ENCODE data around the gene MAP7D2. TPM values are rescaled to one million over a fixed set of nuclear protein-coding genes. Genes with fewer than 3 reads are reported as not detected.
"Not testable (repeated sequence)": the region's sequence is repeated elsewhere in the genome, so short reads cannot be mapped to it uniquely, and the experiment has no call there.

MAP7D2 gene
- 1 to 10 TPM in 1 of 10 donors, under 1 TPM in 9; 0.39 to 1.7 (median 0.60) TPM for polyA plus RNA-seq (ENCODE audit: insufficient read length in 10 of 10)
- long read RNA-seq, donor 1 = 0 reads
- long read RNA-seq, donor 2 = 0 reads
- long read RNA-seq, donor 3 = 0 reads
- long read RNA-seq, donor 4 = 0 reads
- long read RNA-seq, donor 5 = 0 reads
- long read RNA-seq, donor 6 = 0 reads
- long read RNA-seq, donor 7 = 0 reads
- long read RNA-seq, donor 8 = 0 reads
- long read RNA-seq, donor 9 = 0 reads

- DNase-seq = peak in 1 of 3 donors; percentile 15
These were observed at the start of gene MAP7D2 for GRCh38 chrX:20116577-20117240. MAP7D2 (minus strand) TSS chrX:20116907; CDS start chrX:20116879, 28 bp downstream.

DNA sequence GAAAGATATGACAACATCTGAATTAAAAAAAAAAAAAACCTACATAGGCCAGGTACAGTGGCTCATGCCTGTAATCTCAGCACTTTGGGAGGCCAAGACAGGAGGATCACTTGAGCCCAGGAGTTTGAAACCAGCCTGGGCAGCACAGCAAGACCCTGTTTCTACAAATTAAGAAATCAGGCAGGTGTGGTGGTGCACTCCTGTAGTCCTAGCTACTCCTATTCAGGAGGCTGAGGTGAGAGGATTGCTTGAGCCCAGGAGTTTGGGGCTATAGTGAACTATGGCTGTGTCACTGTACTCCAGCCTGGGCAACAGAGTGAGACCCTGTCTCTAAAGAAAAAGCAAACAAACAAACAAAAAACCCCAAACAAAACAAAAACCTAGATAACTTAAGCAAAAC, 45.8 kb upstream of the MAP7D2 start:
- DNase-seq = not testable (repeated sequence)

- no peak for DNase-seq
These were observed 43.2 kb upstream of the MAP7D2 start for GRCh38 chrX:20159797-20160385.

DNA sequence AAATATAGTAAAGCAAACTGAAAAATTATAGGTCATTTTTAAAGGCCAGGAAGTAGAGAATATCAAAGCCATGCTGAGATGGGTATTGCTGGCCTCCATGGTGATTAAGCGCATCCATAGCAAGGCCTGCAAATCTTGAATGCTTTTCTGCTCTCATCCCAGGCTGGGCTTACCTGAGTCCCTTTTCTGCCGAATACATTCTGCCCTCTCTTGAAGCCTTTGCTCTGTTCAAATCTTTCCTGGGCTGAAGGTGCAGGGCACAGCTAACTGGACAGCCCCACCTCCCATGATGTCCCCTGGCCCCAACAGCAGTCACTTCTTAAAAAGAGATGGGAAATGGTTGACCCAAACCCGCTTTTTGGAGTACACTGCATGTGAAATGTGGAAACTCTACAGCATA, 35.0 kb upstream of the MAP7D2 start:
- DNase-seq = no peak

- DNase-seq = no peak
These were observed 32.6 kb upstream of the MAP7D2 start for GRCh38 chrX:20149326-20149725.

DNA sequence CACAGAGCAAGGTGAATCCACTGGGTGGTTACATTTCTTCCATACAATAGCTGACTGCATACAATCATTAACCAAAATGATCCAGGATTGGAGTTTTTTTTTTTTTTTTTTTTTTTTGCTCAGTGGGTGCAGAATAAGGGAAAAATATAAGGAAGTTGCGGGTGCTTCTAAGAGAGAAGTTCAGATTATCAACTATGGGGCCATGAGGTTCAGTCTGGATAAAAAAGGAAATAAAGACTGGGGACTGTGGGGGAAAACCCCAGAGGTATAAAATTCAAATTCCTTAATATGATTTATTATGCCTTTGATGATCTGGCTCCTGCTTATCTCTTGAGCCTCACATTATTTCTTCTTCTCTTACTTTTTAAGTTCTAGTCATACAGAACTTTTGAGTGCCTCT, 30.9 kb upstream of the MAP7D2 start:
- DNase-seq = no peak

DNA sequence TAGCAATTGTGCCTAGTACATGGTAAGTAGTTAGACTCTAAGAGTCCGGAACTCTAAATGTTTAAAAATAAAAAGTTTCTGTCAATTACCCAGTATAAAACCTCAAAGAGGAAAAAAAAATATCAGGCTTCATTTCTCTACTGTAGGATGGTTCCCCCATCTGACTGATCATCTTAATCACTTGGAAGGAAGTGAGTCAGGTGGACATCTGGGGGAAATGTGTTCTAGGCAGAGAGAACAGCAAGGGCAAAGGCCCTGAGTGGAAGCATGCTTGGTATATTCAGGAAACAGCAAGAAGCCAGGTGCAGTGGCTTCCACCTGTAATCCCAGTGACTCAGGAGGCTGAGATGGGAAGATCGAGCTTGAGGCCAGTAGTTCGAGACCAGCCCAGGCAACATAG, 27.8 kb upstream of the MAP7D2 start:
- DNase-seq = peak in 1 of 3 donors; percentile 9

DNA sequence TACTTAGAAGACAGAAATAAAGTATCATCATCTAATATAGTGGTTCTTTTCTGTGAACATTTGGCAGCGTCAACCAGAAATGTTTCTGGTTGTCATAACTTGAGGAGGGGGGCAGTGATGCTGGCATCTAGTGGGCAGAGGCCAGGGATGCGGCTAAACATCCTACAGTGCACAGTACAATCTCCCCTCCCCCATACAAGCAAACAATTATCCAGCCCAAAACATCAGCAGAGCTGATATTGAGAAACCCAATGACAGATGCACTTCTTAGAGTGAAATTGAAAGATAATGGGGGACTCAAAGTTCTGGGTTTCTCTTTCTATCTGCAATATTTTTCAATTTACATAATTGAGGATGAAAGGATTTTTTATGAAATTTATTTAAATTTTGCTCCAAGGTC, 26.9 kb upstream of the MAP7D2 start:
- peak in 1 of 3 donors; percentile 5 for DNase-seq

DNA sequence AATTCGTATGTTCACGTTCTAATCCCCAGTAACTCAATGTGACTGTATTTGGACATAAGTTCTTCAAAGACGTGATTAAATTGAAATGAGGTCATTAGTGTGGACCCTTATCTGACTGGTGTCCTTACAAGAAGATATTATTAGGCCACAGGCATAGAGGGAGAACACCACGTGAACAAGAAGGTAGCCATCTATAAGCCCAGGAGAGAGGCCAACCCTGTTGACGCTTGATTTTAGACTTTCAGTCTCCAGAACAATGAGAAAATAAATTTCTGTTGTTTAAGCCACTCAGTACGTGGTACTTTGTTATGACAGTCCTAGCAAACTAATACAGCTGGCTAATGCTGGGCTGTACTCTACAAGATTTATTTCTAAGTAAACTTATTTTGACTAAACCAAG, 26.4 kb upstream of the MAP7D2 start:
- DNase-seq = peak in 1 of 3 donors; percentile 11

- peak; percentile 97 to 99 (median 97) for DNase-seq
These were observed 24.8 kb upstream of the MAP7D2 start, which contains the start of gene EIF1AX for GRCh38 chrX:20141281-20142220. EIF1AX (minus strand) TSS chrX:20141838; CDS start chrX:20141640, 198 bp downstream.

GRCh38 chrX:20140420-20140819, 23.7 kb upstream of the MAP7D2 start:
- DNase-seq = peak in 1 of 3 donors; percentile 16

DNA sequence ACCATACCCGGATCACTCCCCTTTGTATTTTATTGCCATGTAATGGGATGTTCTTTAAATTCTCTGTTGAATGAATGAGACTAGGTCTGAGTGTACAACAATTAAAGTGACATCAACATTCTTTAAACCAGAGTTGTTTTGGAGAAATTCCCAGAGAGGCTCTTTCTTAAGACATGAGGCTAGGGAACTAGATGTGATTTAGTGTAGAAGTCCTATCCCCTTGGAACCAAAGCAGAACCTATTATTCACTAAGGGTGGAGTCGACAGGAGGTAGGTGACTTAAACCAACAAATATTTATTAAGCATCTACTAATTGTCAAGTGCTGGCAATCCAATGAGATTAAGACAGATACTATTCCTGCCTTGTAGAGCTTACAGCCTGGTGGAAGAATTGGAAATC, 23.3 kb upstream of the MAP7D2 start:
- DNase-seq = peak in 2 of 3 donors; percentile 10 to 25

- no peak for DNase-seq
These were observed 19.2 kb upstream of the MAP7D2 start for GRCh38 chrX:20135944-20136343.

- no peak for DNase-seq
These were observed 16.0 kb upstream of the MAP7D2 start for GRCh38 chrX:20132666-20133065.

GRCh38 chrX:20130357-20130756, 13.7 kb upstream of the MAP7D2 start:
- no peak for DNase-seq

- no peak for DNase-seq
These were observed 12.8 kb upstream of the MAP7D2 start for GRCh38 chrX:20129547-20129946.

DNA sequence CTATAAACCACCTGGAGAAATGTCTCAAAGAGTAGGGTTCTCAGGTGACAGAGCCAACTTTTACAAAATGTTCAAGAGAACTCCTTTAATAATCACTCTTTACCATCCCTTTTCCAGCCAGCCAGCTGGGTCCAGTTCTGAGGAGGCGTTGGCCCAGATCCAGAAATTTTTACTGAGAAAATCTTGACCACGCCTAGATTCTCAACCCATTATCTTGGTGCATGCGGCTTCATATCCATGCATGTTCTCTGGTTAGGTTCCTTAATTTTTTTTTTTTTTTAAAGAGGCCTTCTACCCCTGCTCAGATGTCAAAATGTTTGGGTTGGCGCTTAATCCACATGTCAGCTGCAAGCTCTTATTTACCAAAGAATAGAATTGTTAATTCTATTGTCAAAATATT, 12.0 kb upstream of the MAP7D2 start:
- no peak for DNase-seq

DNA sequence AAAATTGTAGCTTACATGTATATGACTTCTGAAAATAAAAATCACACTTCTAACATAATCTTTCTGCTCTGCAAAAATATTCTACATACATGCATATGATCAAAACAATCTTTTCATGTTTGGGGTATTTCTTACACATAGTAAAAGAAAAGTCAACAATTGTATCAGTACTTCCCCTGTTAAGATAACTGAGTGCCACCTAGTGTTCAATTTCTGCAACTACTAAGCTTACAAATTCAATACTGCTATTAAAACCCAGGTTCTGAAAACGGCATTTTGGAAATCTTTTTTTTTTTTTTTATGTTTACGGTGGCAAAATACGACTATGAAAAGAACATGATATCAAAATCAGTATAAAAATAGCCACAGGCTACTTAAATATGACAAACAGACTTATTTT, 10.7 kb upstream of the MAP7D2 start:
- not testable (repeated sequence) for DNase-seq

DNA sequence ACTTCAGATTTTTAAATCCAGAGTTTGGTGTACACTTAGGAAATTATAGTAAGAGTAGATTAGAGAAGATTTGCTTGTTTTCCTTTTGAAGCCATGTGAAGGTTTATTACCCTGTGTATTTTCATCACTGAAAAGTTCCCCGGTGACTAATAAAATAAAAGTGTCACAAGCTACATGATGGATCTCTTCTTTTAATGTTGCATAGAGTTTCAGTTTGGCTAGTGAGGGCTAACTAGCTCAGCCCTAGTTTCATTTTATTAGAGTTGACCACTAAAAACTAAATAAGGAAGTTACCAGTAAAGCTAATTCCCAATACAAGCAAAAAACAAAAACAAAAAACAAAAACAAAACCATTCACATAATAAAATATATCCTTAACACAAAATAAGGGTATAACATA, 10.1 kb upstream of the MAP7D2 start:
- DNase-seq = not testable (repeated sequence)

GRCh38 chrX:20124964-20125363, 8.3 kb upstream of the MAP7D2 start:
- DNase-seq = no peak

GRCh38 chrX:20118065-20118824, 1.5 kb upstream of the MAP7D2 start:
- no peak for DNase-seq

Measured in muscle of back (tissue), 13 donors.